LNCAP (cell line): ENCODE results near the gene HEYL.

ENCODE experiments used
- TF ChIP-seq, protein P1 (sequence below): fragments of 450-650 bp; IDR thresholded peaks from 2 replicates; pipeline ENCODE4 v1.5.1; 2017; ENCODE audit warnings: mild to moderate bottlenecking

The HEYL gene

DNA sequence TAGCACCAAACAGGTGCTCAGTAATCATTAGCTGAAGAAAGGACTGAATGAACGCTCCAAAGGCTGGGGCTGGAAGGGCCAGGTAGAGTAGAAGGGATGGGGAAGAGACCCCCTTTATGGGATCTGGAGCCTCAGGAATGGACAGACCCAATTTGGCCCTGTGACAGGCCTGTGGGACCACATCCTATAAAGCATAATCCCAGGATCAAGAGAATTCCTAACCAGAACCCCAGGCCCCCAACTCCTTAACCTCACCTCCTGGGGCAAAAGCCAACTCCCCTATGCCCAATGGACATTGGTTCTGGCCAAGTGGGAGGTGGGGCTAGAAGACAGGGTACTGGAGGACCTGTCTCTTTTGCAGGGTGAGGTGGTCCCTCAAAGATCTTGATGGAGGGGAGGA lies 42.6 kb upstream of the HEYL start:
- TF ChIP-seq, protein P1, sequence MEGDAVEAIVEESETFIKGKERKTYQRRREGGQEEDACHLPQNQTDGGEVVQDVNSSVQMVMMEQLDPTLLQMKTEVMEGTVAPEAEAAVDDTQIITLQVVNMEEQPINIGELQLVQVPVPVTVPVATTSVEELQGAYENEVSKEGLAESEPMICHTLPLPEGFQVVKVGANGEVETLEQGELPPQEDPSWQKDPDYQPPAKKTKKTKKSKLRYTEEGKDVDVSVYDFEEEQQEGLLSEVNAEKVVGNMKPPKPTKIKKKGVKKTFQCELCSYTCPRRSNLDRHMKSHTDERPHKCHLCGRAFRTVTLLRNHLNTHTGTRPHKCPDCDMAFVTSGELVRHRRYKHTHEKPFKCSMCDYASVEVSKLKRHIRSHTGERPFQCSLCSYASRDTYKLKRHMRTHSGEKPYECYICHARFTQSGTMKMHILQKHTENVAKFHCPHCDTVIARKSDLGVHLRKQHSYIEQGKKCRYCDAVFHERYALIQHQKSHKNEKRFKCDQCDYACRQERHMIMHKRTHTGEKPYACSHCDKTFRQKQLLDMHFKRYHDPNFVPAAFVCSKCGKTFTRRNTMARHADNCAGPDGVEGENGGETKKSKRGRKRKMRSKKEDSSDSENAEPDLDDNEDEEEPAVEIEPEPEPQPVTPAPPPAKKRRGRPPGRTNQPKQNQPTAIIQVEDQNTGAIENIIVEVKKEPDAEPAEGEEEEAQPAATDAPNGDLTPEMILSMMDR: no peak

DNA sequence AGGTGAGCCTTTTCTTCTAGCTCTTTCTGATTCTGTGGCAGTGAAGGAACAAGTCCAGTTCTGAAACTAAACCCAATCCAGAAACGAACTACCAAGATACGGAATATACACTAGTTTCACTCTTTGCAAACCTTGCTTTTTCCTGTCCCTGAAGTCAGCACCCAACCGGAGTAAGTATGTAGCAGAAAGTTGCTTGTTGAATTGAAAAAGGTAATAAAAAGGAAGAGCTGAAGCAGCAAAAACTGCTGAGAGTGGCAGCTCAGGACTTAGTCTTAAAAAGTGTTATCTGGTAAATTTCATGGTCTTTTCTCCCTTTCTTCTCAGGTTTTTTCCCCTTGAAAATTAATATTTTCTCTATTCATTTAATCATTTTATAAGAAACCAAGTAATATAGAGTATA lies 41.9 kb upstream of the HEYL start:
- TF ChIP-seq, protein P1: no peak

- TF ChIP-seq, protein P1: no peak
Observed at GRCh38 chr1:39680751-39681150, 41.3 kb upstream of the HEYL start.

DNA sequence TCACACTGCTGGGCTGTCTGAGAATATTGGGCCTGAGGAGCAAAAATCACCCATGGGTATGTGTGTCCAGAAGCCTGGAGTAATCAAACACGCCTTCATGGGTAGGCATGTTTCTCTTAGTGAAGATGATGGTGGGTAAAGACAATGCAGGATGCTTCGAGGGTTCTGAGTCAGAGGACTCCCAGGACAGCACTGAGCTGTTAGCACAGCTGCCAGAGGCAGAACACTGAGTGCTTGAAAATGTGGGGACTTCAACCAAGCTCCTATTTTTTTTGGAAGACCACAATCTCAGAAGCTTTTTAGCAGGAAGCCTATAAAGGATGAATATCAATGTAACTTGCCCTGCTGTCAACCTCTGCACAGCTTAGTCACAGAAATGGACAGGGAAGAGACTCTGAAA lies 40.4 kb upstream of the HEYL start:
- TF ChIP-seq, protein P1: no peak

- TF ChIP-seq, protein P1: no peak
Observed at GRCh38 chr1:39678889-39679288, 39.4 kb upstream of the HEYL start.

DNA sequence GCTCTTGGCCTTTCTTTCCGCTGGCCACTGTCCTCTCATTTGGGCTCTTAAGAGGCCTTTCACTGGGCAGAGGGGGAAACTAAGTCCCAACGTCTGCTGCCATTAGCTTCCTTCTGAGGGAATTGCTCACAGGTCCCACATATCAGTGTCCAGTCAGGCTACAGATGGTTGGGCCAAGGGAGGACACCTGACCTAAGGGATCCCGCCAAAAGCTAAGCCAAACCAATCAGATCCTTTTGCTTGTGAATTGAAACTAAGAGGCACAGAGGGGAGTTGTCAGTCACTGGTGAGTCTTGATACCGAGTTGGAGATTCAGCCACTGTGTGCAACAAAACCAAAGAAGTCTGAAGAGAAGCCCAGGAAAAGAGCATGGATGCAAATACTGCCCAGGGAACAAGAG lies 38.2 kb upstream of the HEYL start:
- TF ChIP-seq, protein P1: no peak

DNA sequence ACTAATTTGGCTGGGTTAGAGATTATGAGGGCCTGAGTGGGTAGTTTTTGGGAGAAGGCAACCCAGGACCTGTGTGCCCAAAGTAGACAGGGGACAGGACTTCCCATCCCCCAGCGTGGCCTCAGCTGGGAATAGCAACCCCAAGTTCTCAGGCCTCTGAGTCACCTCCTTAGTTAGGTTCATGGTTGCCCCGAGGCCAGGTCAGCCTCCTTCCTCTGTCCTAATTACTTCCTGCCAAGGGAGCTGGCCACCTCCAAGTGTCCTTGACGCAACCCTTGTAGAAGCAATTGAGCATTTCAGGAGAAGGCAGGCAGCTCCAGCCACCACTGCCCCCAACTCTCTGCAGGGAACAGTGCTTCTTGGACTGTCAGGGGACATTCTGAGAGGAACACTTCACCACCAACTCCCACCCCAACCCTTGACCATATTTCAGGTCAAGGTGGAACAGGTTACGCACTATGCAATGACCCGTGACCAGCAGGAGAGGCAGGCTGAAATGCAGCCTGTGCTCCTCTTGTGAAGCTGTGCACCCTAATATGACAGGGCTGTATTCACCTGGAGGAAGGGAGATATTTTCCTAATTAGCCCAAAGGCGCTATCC lies 37.6 kb upstream of the HEYL start:
- TF ChIP-seq, protein P1: no peak

DNA sequence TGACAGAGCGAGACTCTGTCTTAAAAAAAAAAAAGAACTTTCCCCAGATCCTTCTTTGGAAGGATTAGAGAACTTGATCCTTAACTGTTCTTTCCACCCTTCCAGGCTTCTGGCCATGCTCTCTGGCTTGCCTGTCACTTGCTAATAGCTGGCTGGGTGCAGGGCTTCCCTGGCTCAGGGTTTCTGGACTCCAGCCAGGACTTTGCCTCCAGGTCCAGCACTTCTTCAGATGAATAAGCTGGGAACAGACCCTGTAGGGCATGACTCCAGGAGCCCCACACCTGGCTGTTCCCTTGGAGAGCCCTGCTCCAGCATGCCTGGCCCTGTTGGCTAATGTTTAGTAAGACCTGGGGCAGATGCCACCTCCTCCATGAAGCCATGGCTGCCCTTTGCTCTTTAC lies 35.8 kb upstream of the HEYL start:
- TF ChIP-seq, protein P1: no peak
